Esophagus squamous epithelium (tissue), 4 donors: ENCODE results near the gene LARP6.

Experiments used
- POLR2A ChIP-seq, 4 donors: fragments of 450-650 bp; IDR thresholded peaks; one replicate each; pipeline ENCODE4 v1.6.1; 2017; ENCODE audit warnings: antibody characterized with exemption in 4 of 4, mild to moderate bottlenecking in 4 of 4, moderate library complexity in 3 of 4
- TF ChIP-seq, protein P1 (sequence below), 6 experiments: fragments of 450-650 bp in 4 of 6; fragments of 200-600 bp in 2 of 6; sonication (generic) in 2 of 6; IDR thresholded peaks; one replicate each; pipeline ENCODE4 v1.5.1; 2016 to 2019; ENCODE audit warnings: antibody characterized with exemption in 6 of 6, mild to moderate bottlenecking in 4 of 6, moderate library complexity in 4 of 6

DNA sequence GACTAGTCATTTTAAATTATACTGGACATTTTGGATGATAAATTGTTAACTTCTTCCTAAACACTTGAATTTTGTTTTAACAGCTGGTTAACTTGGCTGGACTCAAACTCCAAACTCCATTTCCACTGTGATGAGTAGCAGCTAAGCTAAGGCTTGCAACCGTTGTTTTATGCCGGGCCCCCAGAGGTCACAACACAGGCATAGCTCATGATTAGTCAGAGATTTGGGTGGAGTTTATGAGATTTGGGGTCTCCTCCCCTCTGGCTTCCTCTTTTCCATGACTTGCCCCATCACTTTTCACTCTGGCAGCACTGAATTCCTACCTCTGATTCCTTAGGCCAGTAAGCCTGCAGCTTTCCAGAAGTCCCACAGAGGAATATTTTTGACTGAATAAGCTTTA lies 25.4 kb upstream of the LARP6 start:
- TF ChIP-seq, protein P1, sequence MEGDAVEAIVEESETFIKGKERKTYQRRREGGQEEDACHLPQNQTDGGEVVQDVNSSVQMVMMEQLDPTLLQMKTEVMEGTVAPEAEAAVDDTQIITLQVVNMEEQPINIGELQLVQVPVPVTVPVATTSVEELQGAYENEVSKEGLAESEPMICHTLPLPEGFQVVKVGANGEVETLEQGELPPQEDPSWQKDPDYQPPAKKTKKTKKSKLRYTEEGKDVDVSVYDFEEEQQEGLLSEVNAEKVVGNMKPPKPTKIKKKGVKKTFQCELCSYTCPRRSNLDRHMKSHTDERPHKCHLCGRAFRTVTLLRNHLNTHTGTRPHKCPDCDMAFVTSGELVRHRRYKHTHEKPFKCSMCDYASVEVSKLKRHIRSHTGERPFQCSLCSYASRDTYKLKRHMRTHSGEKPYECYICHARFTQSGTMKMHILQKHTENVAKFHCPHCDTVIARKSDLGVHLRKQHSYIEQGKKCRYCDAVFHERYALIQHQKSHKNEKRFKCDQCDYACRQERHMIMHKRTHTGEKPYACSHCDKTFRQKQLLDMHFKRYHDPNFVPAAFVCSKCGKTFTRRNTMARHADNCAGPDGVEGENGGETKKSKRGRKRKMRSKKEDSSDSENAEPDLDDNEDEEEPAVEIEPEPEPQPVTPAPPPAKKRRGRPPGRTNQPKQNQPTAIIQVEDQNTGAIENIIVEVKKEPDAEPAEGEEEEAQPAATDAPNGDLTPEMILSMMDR (IDR thresholded peaks at IDR 0.05) = no peak
- no peak for TF ChIP-seq POLR2A (IDR thresholded peaks at IDR 0.05)
